WI38 (cell line): ENCODE data around the gene TTLL5.

Experiments
- H3K4me3 ChIP-seq: 2 replicates; pipeline ENCODE4 v1.5.1; 2011; ENCODE audit warnings: low read depth, mild to moderate bottlenecking, control low read depth, low read length
- TF ChIP-seq, protein P1 (sequence below): IDR thresholded peaks from 2 replicates; pipeline ENCODE4 v1.5.1; 2012; ENCODE audit warnings: low read depth, mild to moderate bottlenecking, control low read depth, low read length

The TTLL5 gene

DNA sequence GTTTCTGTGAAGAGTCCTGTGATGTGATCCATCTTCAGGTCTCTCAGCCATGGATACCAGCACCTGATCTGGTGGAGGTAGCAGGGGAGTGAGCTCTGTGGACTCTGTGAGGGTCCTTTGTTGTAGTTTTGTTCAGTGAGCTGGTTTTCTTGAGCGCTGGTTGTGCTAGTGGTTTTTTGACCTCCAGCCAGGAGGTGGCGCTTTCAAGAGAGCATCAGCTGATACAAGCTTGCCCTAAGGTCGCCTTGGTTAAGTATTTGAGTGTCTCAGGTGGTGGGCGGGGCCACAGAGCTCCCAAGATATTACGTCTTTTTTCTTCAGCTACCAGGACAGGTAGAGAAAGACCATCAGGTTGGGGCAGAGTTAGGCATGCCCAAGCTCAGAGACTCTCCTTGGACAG is 139.7 kb downstream of the TTLL5 start:
- TF ChIP-seq, protein P1, sequence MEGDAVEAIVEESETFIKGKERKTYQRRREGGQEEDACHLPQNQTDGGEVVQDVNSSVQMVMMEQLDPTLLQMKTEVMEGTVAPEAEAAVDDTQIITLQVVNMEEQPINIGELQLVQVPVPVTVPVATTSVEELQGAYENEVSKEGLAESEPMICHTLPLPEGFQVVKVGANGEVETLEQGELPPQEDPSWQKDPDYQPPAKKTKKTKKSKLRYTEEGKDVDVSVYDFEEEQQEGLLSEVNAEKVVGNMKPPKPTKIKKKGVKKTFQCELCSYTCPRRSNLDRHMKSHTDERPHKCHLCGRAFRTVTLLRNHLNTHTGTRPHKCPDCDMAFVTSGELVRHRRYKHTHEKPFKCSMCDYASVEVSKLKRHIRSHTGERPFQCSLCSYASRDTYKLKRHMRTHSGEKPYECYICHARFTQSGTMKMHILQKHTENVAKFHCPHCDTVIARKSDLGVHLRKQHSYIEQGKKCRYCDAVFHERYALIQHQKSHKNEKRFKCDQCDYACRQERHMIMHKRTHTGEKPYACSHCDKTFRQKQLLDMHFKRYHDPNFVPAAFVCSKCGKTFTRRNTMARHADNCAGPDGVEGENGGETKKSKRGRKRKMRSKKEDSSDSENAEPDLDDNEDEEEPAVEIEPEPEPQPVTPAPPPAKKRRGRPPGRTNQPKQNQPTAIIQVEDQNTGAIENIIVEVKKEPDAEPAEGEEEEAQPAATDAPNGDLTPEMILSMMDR: no peak
- no peak overlapping the region for H3K4me3 ChIP-seq

DNA sequence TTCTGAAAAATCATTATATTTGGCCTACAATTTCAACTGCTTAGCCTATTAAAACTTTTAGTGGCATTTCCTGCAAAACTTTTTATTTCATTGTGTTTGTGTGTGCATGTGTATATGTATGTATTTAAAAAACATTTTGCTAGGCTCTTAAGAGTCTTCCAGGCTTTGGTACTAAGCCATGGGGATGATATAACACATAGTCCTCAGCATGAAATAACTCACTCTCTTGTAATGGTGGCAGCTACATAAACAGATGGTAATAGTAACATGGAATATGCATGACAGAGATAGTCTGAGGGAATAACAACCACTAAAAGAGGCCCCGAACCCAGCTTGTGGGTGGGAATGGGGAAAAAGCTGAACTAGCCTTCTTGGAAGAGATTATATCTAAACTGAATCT is 141.4 kb downstream of the TTLL5 start:
- H3K4me3 ChIP-seq: no peak overlapping the region

DNA sequence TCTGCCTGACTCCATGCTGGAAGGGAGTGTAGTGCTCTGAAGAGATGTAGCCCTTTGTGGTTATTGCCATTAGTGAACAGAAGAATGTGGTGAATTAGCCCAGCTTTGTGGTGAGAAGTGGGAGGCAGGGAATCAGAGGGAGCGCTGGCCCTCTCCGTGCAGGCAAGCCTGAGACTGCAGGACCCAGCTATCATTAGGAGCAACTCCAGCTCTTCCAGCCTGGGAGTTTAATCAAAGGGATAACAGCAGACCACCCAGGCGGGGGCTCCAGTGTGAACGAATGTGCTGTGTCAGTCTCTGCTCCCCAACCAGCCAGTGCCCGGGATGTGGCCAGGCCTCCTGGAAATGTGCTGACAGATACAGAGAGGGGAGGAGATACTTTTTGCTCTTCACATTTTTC is 142.7 kb downstream of the TTLL5 start:
- TF ChIP-seq, protein P1: no peak
- H3K4me3 ChIP-seq: no peak overlapping the region

More for the DNA sequence above, 141.4 kb downstream of the TTLL5 start:
- TF ChIP-seq, protein P1: no peak

- TF ChIP-seq, protein P1: no peak
These were observed 143.7 kb downstream of the TTLL5 start for GRCh38 chr14:75804570-75805275.

GRCh38 chr14:75805646-75806045 is 144.6 kb downstream of the TTLL5 start:
- TF ChIP-seq, protein P1: no peak

More at GRCh38 chr14:75804570-75805275, 143.7 kb downstream of the TTLL5 start:
- no peak overlapping the region for H3K4me3 ChIP-seq

GRCh38 chr14:75806352-75806832 is 145.3 kb downstream of the TTLL5 start:
- TF ChIP-seq, protein P1: no peak
- no peak overlapping the region for H3K4me3 ChIP-seq

More at GRCh38 chr14:75805646-75806045, 144.6 kb downstream of the TTLL5 start:
- H3K4me3 ChIP-seq: no peak overlapping the region

GRCh38 chr14:75807667-75808360 is 146.8 kb downstream of the TTLL5 start:
- H3K4me3 ChIP-seq: no peak overlapping the region
- TF ChIP-seq, protein P1: no peak
